ENCODE measurements around the gene SEMA3C. TPM values are rescaled to one million over a fixed set of nuclear protein-coding genes. Genes with fewer than 3 reads are reported as not detected.
A peak's percentile ranks its signal among the peaks of the same experiment; 100 is the strongest.

Gene SEMA3C
- total RNA-seq, 1 donor from 2014 or later: 148 TPM

- peak; percentile 43 for FAIRE-seq
- no peaks in the 10 kb centered on the region for H3K79me2 ChIP-seq (ENCODE audit: insufficient read depth, low read length)
- Mint-ChIP-seq H3K36me3 (ENCODE audit: low read depth, unreplicated experiment) (peaks cover 7% of the 10 kb centered on the region), H3K4me3 (ENCODE audit: unreplicated experiment) (no peak overlapping the region), H3K4me1 (ENCODE audit: low read depth, unreplicated experiment) (peaks cover 21% of the 10 kb centered on the region), H3K27ac (ENCODE audit: unreplicated experiment) (peak overlapping the region; percentile 79), H3K9me3 (ENCODE audit: unreplicated experiment) (no peaks in the 10 kb centered on the region), H3K27me3 (ENCODE audit: low read depth, unreplicated experiment) (no peaks in the 10 kb centered on the region)
- H3K4me1 ChIP-seq (ENCODE audit: insufficient read depth, low read length): peaks cover 17% of the 10 kb centered on the region
- H4K20me1 ChIP-seq (ENCODE audit: insufficient read depth, low read length): no peaks in the 10 kb centered on the region
- no peaks in the 10 kb centered on the region for H3K9me3 ChIP-seq (ENCODE audit: insufficient read depth, low read depth, low read length)
- H3K36me3 ChIP-seq (ENCODE audit: insufficient read depth, low read length): peaks cover 8% of the 10 kb centered on the region
- peak overlapping the region; percentile 39 for H3K4me2 ChIP-seq (ENCODE audit: low read length)
- H3K9ac ChIP-seq (ENCODE audit: low read length): peak overlapping the region; percentile 27
- TF ChIP-seq CTCF (IDR thresholded peaks at IDR 0.05; ENCODE audit: insufficient read depth, low read depth, low read length): no peak
- no peak for TF ChIP-seq EZH2 (IDR thresholded peaks at IDR 0.05; ENCODE audit: insufficient read depth, low read length)
- DNase-seq (ENCODE audit: low read depth): peak; percentile 85
- no peak overlapping the region for H3K4me3 ChIP-seq (ENCODE audit: insufficient read depth, low read depth, low read length)
- H3K27me3 ChIP-seq (ENCODE audit: insufficient read depth, low read length): no peaks in the 10 kb centered on the region
- no peak overlapping the region for H2AFZ ChIP-seq (ENCODE audit: low read depth, low read length)
- H3K27ac ChIP-seq (ENCODE audit: low read depth, low read length): peak overlapping the region; percentile 68
These were observed 177.9 kb downstream of the SEMA3C start for GRCh38 chr7:80740778-80741545.

- H3K4me1 Mint-ChIP-seq (ENCODE audit: low read depth, unreplicated experiment): peaks cover 13% of the 10 kb centered on the region
- Histone ChIP-seq H4K20me1 (ENCODE audit: insufficient read depth, low read length) (no peaks in the 10 kb centered on the region), H3K9me3 (ENCODE audit: insufficient read depth, low read depth, low read length) (no peaks in the 10 kb centered on the region), H3K9ac (ENCODE audit: low read length) (no peak overlapping the region), H3K27me3 (ENCODE audit: insufficient read depth, low read length) (no peaks in the 10 kb centered on the region), H3K36me3 (ENCODE audit: insufficient read depth, low read length) (no peaks in the 10 kb centered on the region), H3K4me3 (ENCODE audit: insufficient read depth, low read depth, low read length) (no peak overlapping the region), H2AFZ (ENCODE audit: low read depth, low read length) (no peak overlapping the region), H3K4me2 (ENCODE audit: low read length) (no peak overlapping the region), H3K27ac (ENCODE audit: low read depth, low read length) (no peak overlapping the region), H3K4me1 (ENCODE audit: insufficient read depth, low read length) (peaks cover 5% of the 10 kb centered on the region), H3K79me2 (ENCODE audit: insufficient read depth, low read length) (no peaks in the 10 kb centered on the region)
- H3K9me3 Mint-ChIP-seq (ENCODE audit: unreplicated experiment): peaks cover 4% of the 10 kb centered on the region
- DNase-seq (ENCODE audit: low read depth) (no peak), FAIRE-seq (no peak)
- TF ChIP-seq CTCF (IDR thresholded peaks at IDR 0.05; ENCODE audit: insufficient read depth, low read depth, low read length): no peak
- H3K4me3 Mint-ChIP-seq (ENCODE audit: unreplicated experiment): no peak overlapping the region
- no peak overlapping the region for H3K27ac Mint-ChIP-seq (ENCODE audit: unreplicated experiment)
- H3K36me3 Mint-ChIP-seq (ENCODE audit: low read depth, unreplicated experiment): no peaks in the 10 kb centered on the region
- no peaks in the 10 kb centered on the region for H3K27me3 Mint-ChIP-seq (ENCODE audit: low read depth, unreplicated experiment)
These were observed 182.3 kb downstream of the SEMA3C start for GRCh38 chr7:80736371-80737125.
